Right lobe of liver (tissue), 6 donors: Measurements from ENCODE around the gene MAMDC4. TPM values are rescaled to one million over a fixed set of nuclear protein-coding genes. Genes with fewer than 3 reads are reported as not detected.

Experiments
- ATAC-seq, 4 donors: fragments of 200-7000 bp; cut with Tn5 transposase; one replicate each; pipeline ENCODE4 v1.9.1; 2020; ENCODE audit warnings: mild to moderate bottlenecking in 4 of 4, moderate library complexity in 4 of 4
- DNase-seq, 3 donors: peaks; one replicate each; pipeline ENCODE4 v3.0.0-alpha.2; 2020
- H3K27ac ChIP-seq, 3 donors: fragments of 200-600 bp; one replicate each; pipeline ENCODE4 v1.8.0; 2022
- H3K27me3 ChIP-seq, 2 donors: fragments of 200-600 bp; one replicate each; pipeline ENCODE4 v1.8.0; 2022
- H3K36me3 ChIP-seq, 4 donors: fragments of 200-600 bp; sonication (generic) in 1 of 4; one replicate each; pipeline versions ENCODE4 v1.5.1 to v1.8.0; 2017 to 2022; ENCODE audit warnings: control low read depth in 1 of 4
- H3K4me1 ChIP-seq, 4 donors: fragments of 200-600 bp; sonication (generic) in 1 of 4; one replicate each; pipeline versions ENCODE4 v1.5.1 to v1.8.0; 2017 to 2022; ENCODE audit warnings: control low read depth in 1 of 4
- H3K4me3 ChIP-seq, 3 donors: fragments of 200-600 bp; one replicate each; pipeline ENCODE4 v1.8.0; 2022
- H3K9me3 ChIP-seq, 4 donors: fragments of 200-600 bp; sonication (generic) in 1 of 4; one replicate each; pipeline versions ENCODE4 v1.5.1 to v1.8.0; 2017 to 2022; ENCODE audit warnings: control low read depth in 1 of 4
- CTCF ChIP-seq, 4 donors: fragments of 200-600 bp in 3 of 4; fragments of 450-650 bp in 1 of 4; IDR thresholded peaks; one replicate each; pipeline versions ENCODE4 v1.5.1 to v1.8.0; 2016 to 2022; ENCODE audit warnings: antibody characterized with exemption in 4 of 4, mild to moderate bottlenecking in 2 of 4
- POLR2A ChIP-seq: fragments of 450-650 bp; IDR thresholded peaks from one replicate; pipeline ENCODE4 v1.6.1; 2017; ENCODE audit warnings: antibody characterized with exemption, mild to moderate bottlenecking
- WGBS: methylation state at CpG from one replicate; pipeline ENCODE4 v1.1.6; 2018; ENCODE audit warnings: low coverage, low lambda C conversion rate; ENCODE audit not compliant: insufficient coverage; ENCODE audit errors: missing lambda C conversion rate; 5-methylcytosine and 5-hydroxymethylcytosine counted together
- intact Hi-C, 2 donors: fragments of 100-400 bp; cut with DNase I; formaldehyde crosslinking; loops; one replicate each; pipeline versions ENCODE4 v1.11.2 to v1.14.1; 2022
- total RNA-seq, 6 experiments: library from RNA; depleted of rRNA in 2 of 6; stranded (reverse); fragments of >200 nt in 2 of 6; fragmentation: NEBNext Ultra II Directional in 3 of 6; extraction: Animal tissue kit (Norgen Biotek cat#: 25700) in 3 of 6; gene quantifications; one replicate each; pipeline versions ENCODE4 v1.1.0 to v1.2.4, GENCODE V29; 2016 to 2023
- donor health status: DM: no; HTN: yes; CAD: no.
- donor health status: DM: no; HTN: no; CAD: no.
- donor health status: DM: no; HTN: no; CAD: no.
- donor health status: DM: no; HTN: yes; CAD: no.
- donor health status: DM: no; HTN: yes; CAD: no.

The MAMDC4 gene
- total RNA-seq, 6 experiments from 2014 or later, result 5.7 to 27.9 (median 22.5) TPM

GRCh38 chr9:136852664-136853595, 784 bp downstream of the MAMDC4 start:
- peak; percentile 23 to 59 (median 50) for DNase-seq
- WGBS, result 39% methylated on average over 5 of the region's 29 CpGs
- Histone ChIP-seq H3K27me3 (no peaks in the 10 kb centered on the region), H3K9me3 (no peaks in the 10 kb centered on the region), H3K4me3 (peak overlapping the region in 1 of 3 donors; percentile 39), H3K36me3 (peaks cover 0 to 4% (median 0%) of the 10 kb centered on the region in 4 donors), H3K4me1 (peaks cover 0 to 29% (median 15%) of the 10 kb centered on the region in 4 donors), H3K27ac (peak overlapping the region in 2 of 3 donors; percentile 61 to 73)
- no peak for ATAC-seq
- TF ChIP-seq POLR2A, result no peak
- TF ChIP-seq CTCF (IDR thresholded peaks at IDR 0.05), result no peak
- intact Hi-C loops, result no loop called here

- no peaks in the 10 kb centered on the region for H3K27me3 ChIP-seq
- H3K36me3 ChIP-seq, result peaks cover 0 to 4% (median 0%) of the 10 kb centered on the region in 4 donors
- H3K9me3 ChIP-seq, result no peaks in the 10 kb centered on the region
- H3K4me1 ChIP-seq, result peaks cover 0 to 35% (median 17%) of the 10 kb centered on the region in 4 donors
- H3K27ac ChIP-seq, result no peak overlapping the region
- no peak overlapping the region for H3K4me3 ChIP-seq
- ATAC-seq (no peak), DNase-seq (peak in 2 of 3 donors; percentile 48 to 52)
- intact Hi-C loops, result no loop called here
- 68% methylated on average over 4 of the region's 18 CpGs for WGBS
- no peak for TF ChIP-seq POLR2A
- no peak for TF ChIP-seq CTCF (IDR thresholded peaks at IDR 0.05)
Observed at GRCh38 chr9:136853596-136854112, 1.5 kb downstream of the MAMDC4 start.

GRCh38 chr9:136854113-136854841, 2.1 kb downstream of the MAMDC4 start:
- H3K4me3 ChIP-seq, result no peak overlapping the region
- 87% methylated on average over 12 of the region's 30 CpGs for WGBS
- no peak for ATAC-seq
- no peak overlapping the region for H3K27ac ChIP-seq
- H3K27me3 ChIP-seq, result no peaks in the 10 kb centered on the region
- intact Hi-C loops, result no loop called here
- H3K36me3 ChIP-seq, result peaks cover 0 to 4% (median 0%) of the 10 kb centered on the region in 4 donors
- peak; percentile 31 to 58 (median 56) for DNase-seq
- H3K4me1 ChIP-seq, result peaks cover 0 to 41% (median 20%) of the 10 kb centered on the region in 4 donors
- no peak for TF ChIP-seq CTCF (IDR thresholded peaks at IDR 0.05)
- no peak for TF ChIP-seq POLR2A
- no peaks in the 10 kb centered on the region for H3K9me3 ChIP-seq

- Histone ChIP-seq H3K27ac (no peak overlapping the region), H3K36me3 (peaks cover 0 to 4% (median 0%) of the 10 kb centered on the region in 4 donors), H3K4me1 (peaks cover 0 to 45% (median 22%) of the 10 kb centered on the region in 4 donors), H3K4me3 (no peak overlapping the region), H3K9me3 (no peaks in the 10 kb centered on the region), H3K27me3 (no peaks in the 10 kb centered on the region)
- no peak for ATAC-seq
- intact Hi-C loops, result no loop called here
- 80% methylated on average over 1 of the region's 23 CpGs for WGBS
- TF ChIP-seq CTCF (IDR thresholded peaks at IDR 0.05) (no peak), POLR2A (no peak)
- DNase-seq, result peak in 2 of 3 donors; percentile 16 to 45
Observed at GRCh38 chr9:136854842-136855460, 2.8 kb downstream of the MAMDC4 start.
